ENCODE results near the gene HIF3A. TPM values are rescaled to one million over a fixed set of nuclear protein-coding genes. Genes with fewer than 3 reads are reported as not detected.

Gene HIF3A
- total RNA-seq, 2 donors from 2014 or later, result 42.8 to 97.6 TPM

- Histone ChIP-seq H3K36me3 (peaks cover 3 to 18% of the 10 kb centered on the region in 2 donors), H3K27me3 (replicated peaks; ENCODE audit: insufficient read depth) (no peaks in the 10 kb centered on the region), H3K4me1 (replicated peaks) (peaks cover 9% of the 10 kb centered on the region), H3K4me3 (no peak overlapping the region), H3K9me3 (no peaks in the 10 kb centered on the region), H3K27ac (peak overlapping the region in 1 of 2 donors; percentile 35)
- TF ChIP-seq, protein P1, sequence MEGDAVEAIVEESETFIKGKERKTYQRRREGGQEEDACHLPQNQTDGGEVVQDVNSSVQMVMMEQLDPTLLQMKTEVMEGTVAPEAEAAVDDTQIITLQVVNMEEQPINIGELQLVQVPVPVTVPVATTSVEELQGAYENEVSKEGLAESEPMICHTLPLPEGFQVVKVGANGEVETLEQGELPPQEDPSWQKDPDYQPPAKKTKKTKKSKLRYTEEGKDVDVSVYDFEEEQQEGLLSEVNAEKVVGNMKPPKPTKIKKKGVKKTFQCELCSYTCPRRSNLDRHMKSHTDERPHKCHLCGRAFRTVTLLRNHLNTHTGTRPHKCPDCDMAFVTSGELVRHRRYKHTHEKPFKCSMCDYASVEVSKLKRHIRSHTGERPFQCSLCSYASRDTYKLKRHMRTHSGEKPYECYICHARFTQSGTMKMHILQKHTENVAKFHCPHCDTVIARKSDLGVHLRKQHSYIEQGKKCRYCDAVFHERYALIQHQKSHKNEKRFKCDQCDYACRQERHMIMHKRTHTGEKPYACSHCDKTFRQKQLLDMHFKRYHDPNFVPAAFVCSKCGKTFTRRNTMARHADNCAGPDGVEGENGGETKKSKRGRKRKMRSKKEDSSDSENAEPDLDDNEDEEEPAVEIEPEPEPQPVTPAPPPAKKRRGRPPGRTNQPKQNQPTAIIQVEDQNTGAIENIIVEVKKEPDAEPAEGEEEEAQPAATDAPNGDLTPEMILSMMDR (IDR thresholded peaks at IDR 0.05), result no peak
- TF ChIP-seq POLR2AphosphoS5 (IDR thresholded peaks at IDR 0.05) (no peak), POLR2A (IDR thresholded peaks at IDR 0.05) (no peak)
- DNase-seq (ENCODE audit: low spot score), result no peak
- intact Hi-C loops (cut with DNase I), result no loop called here
- 28% methylated on average over 8 of the region's 8 CpGs for WGBS
Measured at GRCh38 chr19:46350029-46350757, 53.4 kb downstream of the HIF3A start.

- peaks cover 3 to 21% of the 10 kb centered on the region in 2 donors for H3K36me3 ChIP-seq
- H3K4me1 ChIP-seq (replicated peaks), result peaks cover 9% of the 10 kb centered on the region
- H3K27ac ChIP-seq, result peak overlapping the region in 1 of 2 donors; percentile 35
- WGBS, result 32% methylated on average over 8 of the region's 8 CpGs
- H3K4me3 ChIP-seq, result no peak overlapping the region
- TF ChIP-seq, protein P1 (IDR thresholded peaks at IDR 0.05), result no peak
- TF ChIP-seq POLR2A (IDR thresholded peaks at IDR 0.05) (no peak), POLR2AphosphoS5 (IDR thresholded peaks at IDR 0.05) (no peak)
- intact Hi-C loops (cut with DNase I), result no loop called here
- no peak for DNase-seq (ENCODE audit: low spot score)
- no peaks in the 10 kb centered on the region for H3K9me3 ChIP-seq
- no peaks in the 10 kb centered on the region for H3K27me3 ChIP-seq (replicated peaks; ENCODE audit: insufficient read depth)
Measured at GRCh38 chr19:46350758-46351159, 53.9 kb downstream of the HIF3A start.

DNA sequence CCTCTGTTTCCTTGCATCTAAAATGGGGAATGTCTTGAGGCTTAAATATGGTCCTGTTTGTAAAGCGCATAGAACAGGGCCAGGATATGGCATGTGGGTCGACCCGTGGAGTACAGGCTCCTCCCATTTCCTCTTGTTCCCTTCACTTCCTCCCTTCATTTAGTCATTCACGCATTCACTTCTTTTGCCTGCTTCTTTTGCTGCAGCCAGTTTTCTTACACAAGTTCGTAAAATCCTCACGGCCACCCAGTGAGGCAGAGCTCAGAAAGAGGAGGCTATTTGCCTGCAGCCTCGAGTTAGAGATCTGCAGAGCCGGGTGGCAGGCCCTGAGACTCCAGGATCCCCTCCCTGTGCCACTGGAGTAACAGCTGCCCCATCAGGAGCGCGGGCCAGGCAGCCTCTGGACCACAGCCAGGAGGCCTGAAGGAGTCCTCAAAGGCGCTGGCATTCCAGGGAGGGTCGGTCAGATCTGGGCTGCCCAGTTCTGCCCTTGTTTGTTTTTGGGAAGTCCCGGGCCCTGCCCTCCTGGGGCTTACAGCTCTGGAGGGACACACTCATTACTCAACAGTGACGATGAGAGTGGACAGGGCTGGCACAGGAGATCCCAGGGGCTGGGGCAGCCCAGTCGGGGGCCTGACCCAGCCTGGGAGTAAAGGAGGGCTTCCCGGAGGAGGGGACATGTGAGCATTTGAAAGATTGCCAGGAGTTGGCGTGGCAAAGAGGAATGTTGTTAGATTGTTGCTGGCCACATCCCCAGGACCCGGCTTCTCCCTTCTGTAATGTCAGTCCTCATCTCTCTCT, 54.6 kb downstream of the HIF3A start:
- Histone ChIP-seq H3K9me3 (no peaks in the 10 kb centered on the region), H3K36me3 (peaks cover 3 to 21% of the 10 kb centered on the region in 2 donors), H3K4me1 (replicated peaks) (peaks cover 9% of the 10 kb centered on the region), H3K27ac (peak overlapping the region; percentile 12 to 35), H3K4me3 (no peak overlapping the region), H3K27me3 (replicated peaks; ENCODE audit: insufficient read depth) (no peaks in the 10 kb centered on the region)
- WGBS, result 30% methylated on average over 18 of the region's 18 CpGs
- peak; percentile 21 for DNase-seq (ENCODE audit: low spot score)
- TF ChIP-seq, protein P1 (IDR thresholded peaks at IDR 0.05), result no peak
- TF ChIP-seq POLR2A (IDR thresholded peaks at IDR 0.05) (no peak), POLR2AphosphoS5 (IDR thresholded peaks at IDR 0.05) (no peak)
- intact Hi-C loops (cut with DNase I), result no loop called here

DNA sequence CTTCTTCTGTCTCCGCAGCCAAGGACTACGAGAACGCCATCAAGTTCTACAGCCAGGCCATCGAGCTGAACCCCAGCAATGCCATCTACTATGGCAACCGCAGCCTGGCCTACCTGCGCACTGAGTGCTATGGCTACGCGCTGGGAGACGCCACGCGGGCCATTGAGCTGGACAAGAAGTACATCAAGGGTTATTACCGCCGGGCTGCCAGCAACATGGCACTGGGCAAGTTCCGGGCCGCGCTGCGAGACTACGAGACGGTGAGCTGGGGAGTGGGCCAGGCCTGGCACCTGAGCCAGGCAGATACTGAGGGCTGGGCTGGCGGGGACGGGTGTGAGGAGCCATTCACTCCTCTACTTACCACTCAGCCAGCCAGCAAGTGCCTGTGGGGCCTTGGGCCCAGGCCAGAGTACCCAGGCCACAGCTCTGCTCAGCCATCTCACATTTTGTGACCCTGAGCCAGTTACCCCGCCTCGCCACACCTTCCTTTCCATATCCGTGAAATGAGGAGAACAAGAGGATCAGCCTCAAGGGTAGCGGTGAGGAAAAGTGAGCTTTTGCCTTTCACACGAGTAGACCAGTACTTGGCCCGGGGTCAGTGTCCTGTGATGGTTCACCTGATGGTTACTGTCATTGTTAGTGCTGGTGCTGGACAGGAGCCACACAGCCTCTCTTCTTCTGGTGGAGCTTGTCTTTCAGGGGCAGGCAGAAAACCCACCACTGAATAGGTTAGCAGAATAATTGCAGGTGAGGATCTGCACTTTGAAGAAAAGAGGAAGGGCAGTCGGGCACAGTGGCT, 57.1 kb downstream of the HIF3A start:
- no peak overlapping the region for H3K4me3 ChIP-seq
- WGBS, result 91% methylated on average over 24 of the region's 28 CpGs
- H3K27me3 ChIP-seq (replicated peaks; ENCODE audit: insufficient read depth), result no peaks in the 10 kb centered on the region
- no peaks in the 10 kb centered on the region for H3K9me3 ChIP-seq
- H3K36me3 ChIP-seq, result peaks cover 3 to 21% of the 10 kb centered on the region in 2 donors
- no peak overlapping the region for H3K27ac ChIP-seq
- intact Hi-C loops (cut with DNase I), result no loop called here
- no peak for TF ChIP-seq POLR2AphosphoS5 (IDR thresholded peaks at IDR 0.05)
- TF ChIP-seq, protein P1 (IDR thresholded peaks at IDR 0.05), result no peak
- TF ChIP-seq POLR2A (IDR thresholded peaks at IDR 0.05), result no peak
- peaks cover 9% of the 10 kb centered on the region for H3K4me1 ChIP-seq (replicated peaks)
- DNase-seq (ENCODE audit: low spot score), result no peak
